DND-41 (cell line): ENCODE data around the gene TENT5A.

Source experiments
- CTCF ChIP-seq: IDR thresholded peaks from 2 replicates; pipeline ENCODE4 v1.5.1; 2012; ENCODE audit warnings: borderline replicate concordance, low read length, moderate library complexity, mild to moderate bottlenecking; ENCODE audit not compliant: poor library complexity, severe bottlenecking; ENCODE audit errors: extremely low read depth
- EZH2 ChIP-seq: IDR thresholded peaks from 3 replicates; pipeline ENCODE4 v1.6.1; 2012; ENCODE audit warnings: borderline replicate concordance, low read depth, mild to moderate bottlenecking, moderate library complexity, low read length, inconsistent platforms; ENCODE audit not compliant: severe bottlenecking

DNA sequence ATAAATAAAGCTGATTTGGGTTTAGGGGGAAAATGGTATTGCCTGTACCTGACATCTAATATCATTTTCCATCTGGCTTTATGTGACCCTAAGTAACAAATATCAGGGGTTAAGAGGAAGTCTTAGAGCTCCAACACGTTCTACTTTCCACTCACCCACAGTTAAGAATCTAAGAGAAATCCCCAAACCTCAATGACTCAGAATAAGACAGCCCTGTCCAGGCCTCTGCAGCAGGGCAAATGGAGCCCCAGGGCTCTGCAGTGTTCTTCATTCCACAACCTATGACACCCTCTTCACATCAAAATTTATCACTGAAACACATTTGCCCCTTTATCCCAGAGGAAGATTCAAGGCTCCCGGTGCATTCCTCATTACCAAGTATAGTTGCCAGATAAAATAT, 20.3 kb upstream of the TENT5A start:
- TF ChIP-seq CTCF = no peak
- TF ChIP-seq EZH2 = no peak
